GM12872 (cell line): ENCODE results near the gene COPS8.

Source experiments
- TF ChIP-seq, protein P1 (sequence below): IDR thresholded peaks from 3 replicates; pipeline ENCODE4 v1.5.1; 2011; ENCODE audit warnings: low read depth, mild to moderate bottlenecking, low read length, moderate library complexity; ENCODE audit not compliant: insufficient read depth

Gene COPS8

DNA sequence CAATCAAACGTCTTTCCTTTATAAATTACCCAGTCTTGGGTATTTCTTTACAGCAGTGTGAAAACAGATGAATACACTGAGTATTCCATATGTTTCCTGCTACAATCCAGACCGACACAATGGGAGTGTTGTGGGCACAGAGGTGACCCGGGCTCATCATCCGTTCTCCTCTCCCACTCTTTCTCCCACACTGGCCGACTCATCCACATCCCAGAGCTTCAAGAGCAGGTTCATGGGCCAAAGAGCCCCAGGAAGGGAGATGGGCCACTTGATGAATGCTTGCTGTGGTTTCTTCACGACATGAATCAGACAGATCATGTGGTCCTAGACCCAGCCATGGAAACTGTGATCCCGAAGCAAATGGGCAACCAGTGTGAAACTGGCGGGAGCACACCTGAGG, 4.1 kb upstream of the COPS8 start:
- TF ChIP-seq, protein P1, sequence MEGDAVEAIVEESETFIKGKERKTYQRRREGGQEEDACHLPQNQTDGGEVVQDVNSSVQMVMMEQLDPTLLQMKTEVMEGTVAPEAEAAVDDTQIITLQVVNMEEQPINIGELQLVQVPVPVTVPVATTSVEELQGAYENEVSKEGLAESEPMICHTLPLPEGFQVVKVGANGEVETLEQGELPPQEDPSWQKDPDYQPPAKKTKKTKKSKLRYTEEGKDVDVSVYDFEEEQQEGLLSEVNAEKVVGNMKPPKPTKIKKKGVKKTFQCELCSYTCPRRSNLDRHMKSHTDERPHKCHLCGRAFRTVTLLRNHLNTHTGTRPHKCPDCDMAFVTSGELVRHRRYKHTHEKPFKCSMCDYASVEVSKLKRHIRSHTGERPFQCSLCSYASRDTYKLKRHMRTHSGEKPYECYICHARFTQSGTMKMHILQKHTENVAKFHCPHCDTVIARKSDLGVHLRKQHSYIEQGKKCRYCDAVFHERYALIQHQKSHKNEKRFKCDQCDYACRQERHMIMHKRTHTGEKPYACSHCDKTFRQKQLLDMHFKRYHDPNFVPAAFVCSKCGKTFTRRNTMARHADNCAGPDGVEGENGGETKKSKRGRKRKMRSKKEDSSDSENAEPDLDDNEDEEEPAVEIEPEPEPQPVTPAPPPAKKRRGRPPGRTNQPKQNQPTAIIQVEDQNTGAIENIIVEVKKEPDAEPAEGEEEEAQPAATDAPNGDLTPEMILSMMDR = no peak

DNA sequence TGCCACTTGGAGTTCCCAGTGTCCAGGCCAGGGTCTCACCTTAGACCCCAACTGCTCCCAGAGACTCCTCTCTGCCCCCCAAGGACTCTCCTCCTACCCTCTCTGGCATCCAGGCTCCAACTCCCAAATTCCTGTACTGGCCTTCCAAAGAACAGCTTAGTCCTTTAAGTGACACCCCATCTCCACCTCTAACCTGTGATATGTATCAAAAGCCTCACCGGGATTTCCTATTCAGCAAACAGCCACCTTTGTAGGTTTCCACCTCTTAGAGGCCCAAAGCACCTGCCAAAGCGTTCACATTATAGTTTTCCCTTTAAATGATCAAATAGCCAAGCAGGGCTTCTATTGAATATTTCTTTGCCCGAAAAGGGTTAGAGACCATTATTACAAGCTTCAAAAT, 2.7 kb upstream of the COPS8 start:
- TF ChIP-seq, protein P1 = no peak

DNA sequence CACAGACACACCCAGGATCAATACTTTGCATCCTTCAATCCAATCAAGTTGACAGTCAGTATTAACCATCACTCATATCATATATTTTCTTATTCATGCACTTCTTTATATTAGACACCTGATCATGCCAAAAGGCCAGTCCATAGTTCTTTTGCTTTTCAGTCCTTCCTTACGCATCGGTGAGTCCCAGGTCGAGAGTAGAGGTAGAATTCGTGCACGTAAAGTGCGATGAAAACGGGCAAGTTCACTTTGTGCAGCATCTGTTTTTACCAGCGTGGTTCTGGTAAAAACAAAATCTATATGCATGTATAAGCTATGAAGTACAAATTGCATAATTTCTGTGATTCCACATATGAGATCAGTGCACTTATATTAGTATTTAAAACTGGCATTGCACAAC, 1.2 kb upstream of the COPS8 start:
- TF ChIP-seq, protein P1 = no peak

DNA sequence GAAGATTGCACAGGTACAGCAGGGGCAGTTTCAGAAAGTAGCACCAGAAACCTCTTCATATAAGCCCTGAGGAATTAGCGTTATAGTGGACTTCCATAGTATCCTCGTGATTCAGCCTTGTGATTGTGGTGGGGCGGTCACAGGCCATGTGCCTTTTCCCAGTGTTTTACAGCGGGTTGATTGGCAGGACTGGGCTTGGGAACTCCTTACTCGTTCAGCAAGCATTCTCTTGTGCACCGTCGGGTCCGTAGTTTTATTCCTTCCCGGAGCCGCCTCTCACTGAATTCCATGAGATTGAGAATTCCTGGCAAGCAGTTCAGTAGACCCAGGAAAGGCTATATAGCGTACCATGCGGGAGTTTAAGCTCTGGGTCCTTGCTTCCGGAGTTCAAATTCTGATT, 5.2 kb downstream of the COPS8 start:
- TF ChIP-seq, protein P1 = no peak

DNA sequence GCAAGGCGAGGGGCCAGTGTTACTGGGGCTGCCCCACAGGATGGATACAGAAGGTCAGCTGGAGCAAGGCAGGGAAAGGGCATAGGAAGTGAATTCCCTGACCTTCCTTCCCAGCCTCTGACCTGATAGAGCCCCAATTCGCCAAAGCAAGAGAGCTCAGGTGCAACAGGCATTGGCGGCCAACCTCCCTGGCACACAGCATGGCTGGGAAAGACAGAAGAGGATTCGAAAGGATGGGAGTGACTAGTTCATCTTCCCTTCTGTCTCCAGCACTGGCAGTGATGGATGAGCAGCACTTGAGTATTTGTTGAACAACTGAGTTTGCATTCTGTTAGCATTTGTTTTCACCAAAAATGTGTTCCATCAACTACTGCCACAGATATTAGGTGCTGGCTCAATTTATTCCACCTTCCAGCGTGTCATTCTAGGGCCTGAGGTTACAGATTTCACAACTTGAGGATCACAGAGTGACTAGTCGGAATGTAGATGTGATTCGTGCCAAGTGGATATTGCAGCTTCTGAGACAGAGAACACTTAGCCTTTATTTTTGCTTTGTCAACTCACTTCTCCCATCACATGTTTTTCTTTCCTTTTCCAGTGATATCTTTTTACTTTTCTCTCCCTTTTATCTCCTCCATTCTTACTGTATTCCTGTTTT, 6.2 kb downstream of the COPS8 start:
- TF ChIP-seq, protein P1 = no peak

DNA sequence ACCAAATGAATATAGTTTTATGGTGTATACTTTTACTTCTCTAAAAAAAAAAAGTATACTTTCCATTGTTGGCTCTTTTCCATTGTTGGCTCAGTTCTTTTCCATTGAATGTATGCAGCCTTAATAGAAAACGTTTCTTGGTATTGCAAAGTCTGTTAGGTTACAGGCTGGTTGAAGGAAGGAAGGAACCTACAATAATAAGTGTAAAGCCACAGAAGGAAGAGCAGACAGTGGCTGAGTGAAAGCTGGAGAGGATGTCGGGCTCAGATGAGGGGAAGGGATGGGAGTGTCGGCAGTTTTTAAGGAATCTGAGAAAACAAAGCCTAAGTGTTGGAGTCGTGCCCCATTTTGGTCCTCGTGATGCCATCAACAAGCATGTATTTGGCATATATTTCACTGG, 6.8 kb downstream of the COPS8 start:
- TF ChIP-seq, protein P1 = no peak

DNA sequence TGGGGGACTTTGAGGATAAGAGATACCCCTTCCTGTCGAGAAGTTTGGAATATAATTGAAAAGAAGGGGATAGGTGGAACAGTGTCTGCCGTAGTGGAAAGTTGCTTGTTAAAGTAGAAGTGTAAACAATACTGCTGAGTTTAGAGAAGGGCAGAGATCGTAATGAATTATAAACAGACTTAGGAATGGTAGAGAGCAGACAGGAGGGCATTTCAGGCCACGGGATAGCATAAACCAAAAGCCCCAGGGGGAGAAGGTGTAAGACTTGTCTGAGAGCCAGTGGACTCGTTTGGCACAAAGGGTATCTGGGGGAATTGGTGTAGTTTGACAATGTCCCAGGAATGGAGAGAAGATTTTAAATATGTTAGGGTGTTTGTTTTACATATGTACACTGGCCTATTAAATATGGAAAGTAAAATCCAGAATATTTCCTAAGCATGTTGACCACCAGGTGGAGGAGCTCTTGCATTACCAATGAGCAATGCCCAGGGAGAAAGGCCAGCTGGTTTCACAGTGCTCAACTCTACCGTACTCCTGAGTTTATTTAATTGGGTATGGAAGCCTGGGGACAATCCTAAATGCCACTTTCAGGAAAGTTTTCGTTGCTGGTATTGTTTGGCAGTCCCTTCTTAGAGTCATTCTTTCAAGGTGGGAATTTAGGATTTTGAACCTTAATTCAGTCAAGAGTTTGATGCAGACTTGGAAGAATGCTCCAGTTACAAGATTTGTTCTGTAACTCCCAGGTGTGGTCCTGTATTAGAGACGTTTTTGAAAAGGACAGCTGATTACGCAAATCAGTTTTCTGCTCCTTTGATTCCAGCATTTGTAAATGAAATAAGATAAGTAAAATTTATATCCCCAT, 7.5 kb downstream of the COPS8 start:
- TF ChIP-seq, protein P1 = no peak
